PFSK-1 (cell line): ENCODE measurements around the gene FNBP1.

ENCODE experiments used
- FOXP2 ChIP-seq: optimal IDR thresholded peaks from 2 replicates; pipeline ENCODE3; 2011; ENCODE audit warnings: borderline replicate concordance, control low read depth, inconsistent platforms; ENCODE audit not compliant: insufficient read depth; ENCODE audit errors: extremely low read length, extremely low read depth
- POLR2AphosphoS5 ChIP-seq: IDR thresholded peaks from 2 replicates; pipeline ENCODE4 v1.6.1; 2012; ENCODE audit warnings: low read depth, mild to moderate bottlenecking, control low read depth, low read length, moderate library complexity
- REST ChIP-seq, 2 experiments: IDR thresholded peaks; 2 replicates each; pipeline versions ENCODE4 v1.6.1 to v1.8.0; 2011 to 2012; ENCODE audit warnings: low read depth in 2 of 2, low read length in 2 of 2, control low read depth in 1 of 2, inconsistent platforms in 1 of 2, mild to moderate bottlenecking in 1 of 2, moderate library complexity in 1 of 2; ENCODE audit not compliant: insufficient read depth in 1 of 2
- SIN3A ChIP-seq: IDR thresholded peaks from 2 replicates; pipeline ENCODE4 v1.6.1; 2012; ENCODE audit warnings: mild to moderate bottlenecking, low read length, moderate library complexity, borderline replicate concordance; ENCODE audit not compliant: insufficient read depth
- TAF1 ChIP-seq: IDR thresholded peaks from 2 replicates; pipeline ENCODE4 v1.6.1; 2012; ENCODE audit warnings: low read length, control low read depth, borderline replicate concordance; ENCODE audit not compliant: insufficient read depth

The FNBP1 gene

GRCh38 chr9:129858167-129858962, 184.6 kb downstream of the FNBP1 start:
- TF ChIP-seq TAF1 = no peak

DNA sequence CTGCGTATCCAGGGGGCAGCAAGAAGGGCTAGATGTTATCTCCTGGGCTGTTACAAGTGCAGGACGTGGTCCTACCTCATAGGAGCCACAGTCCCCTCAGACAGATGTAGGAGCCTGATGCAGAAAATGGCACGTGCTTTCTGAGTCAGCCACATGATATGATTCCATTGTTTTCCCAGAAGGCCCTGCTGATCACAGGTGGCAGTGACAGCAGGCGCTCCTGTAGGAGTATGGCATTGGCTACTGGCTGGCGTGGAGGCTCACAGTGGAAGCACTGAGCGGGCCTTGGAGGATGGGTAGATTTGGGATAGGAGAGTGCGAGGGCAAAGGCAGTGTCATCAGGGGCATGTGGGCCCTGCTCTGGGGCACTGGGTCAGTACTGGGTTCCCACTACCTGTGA, 185.8 kb downstream of the FNBP1 start:
- no peak for TF ChIP-seq SIN3A
- no peak for TF ChIP-seq TAF1
- TF ChIP-seq FOXP2 = no peak
- TF ChIP-seq REST (IDR thresholded peaks at IDR 0.05; ENCODE audit: insufficient read depth in 1 of 2, low read depth in 2 of 2, low read length in 2 of 2) = no peak
- TF ChIP-seq POLR2AphosphoS5 = no peak

DNA sequence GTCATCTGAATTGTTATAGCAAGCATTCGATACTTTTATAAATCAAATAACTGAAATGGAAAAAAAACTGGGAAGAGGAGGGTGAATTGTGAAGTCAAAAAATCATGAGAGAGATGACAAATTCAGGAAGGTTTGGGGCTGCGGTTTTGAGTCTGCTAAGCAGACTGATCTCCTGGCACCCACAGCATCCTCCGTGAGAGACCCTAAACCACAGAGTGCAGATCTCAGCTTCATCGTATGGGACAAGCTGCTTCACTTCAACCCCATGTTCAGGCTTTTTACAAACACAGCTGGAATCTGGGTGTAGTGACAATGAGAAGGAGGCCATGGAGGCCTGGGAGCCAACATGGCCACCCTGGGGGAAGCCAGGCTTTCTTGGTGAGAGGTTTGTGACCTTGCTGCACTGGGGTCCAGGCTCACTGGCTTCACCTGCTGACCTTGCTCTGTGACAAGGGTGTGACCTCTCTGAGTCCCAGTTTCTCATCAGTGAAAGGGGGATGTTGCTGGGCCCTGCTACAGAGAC, 188.3 kb downstream of the FNBP1 start:
- TF ChIP-seq SIN3A (no peak), POLR2AphosphoS5 (no peak), FOXP2 (no peak), TAF1 (no peak), REST (IDR thresholded peaks at IDR 0.05; ENCODE audit: insufficient read depth in 1 of 2, low read depth in 2 of 2, low read length in 2 of 2) (no peak)

GRCh38 chr9:129853614-129854013, 189.4 kb downstream of the FNBP1 start:
- TF ChIP-seq REST (IDR thresholded peaks at IDR 0.05; ENCODE audit: insufficient read depth in 1 of 2, low read depth in 2 of 2, low read length in 2 of 2) = no peak
- no peak for TF ChIP-seq POLR2AphosphoS5
- TF ChIP-seq TAF1 = no peak
- TF ChIP-seq FOXP2 = no peak
- no peak for TF ChIP-seq SIN3A

GRCh38 chr9:129852579-129852978, 190.4 kb downstream of the FNBP1 start:
- TF ChIP-seq FOXP2 (no peak), REST (IDR thresholded peaks at IDR 0.05; ENCODE audit: insufficient read depth in 1 of 2, low read depth in 2 of 2, low read length in 2 of 2) (no peak), POLR2AphosphoS5 (no peak), SIN3A (no peak), TAF1 (no peak)
